ENCODE results near the gene HLX.

DNA sequence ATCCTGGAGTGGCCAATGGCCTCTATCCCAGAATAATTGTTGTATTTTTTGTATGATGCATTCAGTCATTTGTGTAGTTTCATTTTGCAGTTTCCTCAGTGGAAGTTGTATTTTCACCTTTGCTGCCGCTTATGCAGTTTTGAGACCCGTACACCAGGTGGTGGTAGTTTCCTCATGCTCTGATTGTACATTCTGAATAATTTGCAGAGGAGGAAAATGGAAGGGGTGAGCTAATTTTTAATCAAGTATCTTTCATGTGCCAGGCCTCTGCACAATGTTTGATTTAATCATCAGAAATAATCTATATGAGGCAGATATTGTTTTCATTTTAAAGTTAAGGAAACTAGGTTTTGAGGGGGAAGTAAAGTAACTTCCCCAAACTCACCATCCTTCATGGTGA lies 29.5 kb downstream of the HLX start:
- peak in 3 of 5 experiments; percentile 26 to 47 (median 36) for TF ChIP-seq CTCF (IDR thresholded peaks at IDR 0.05)
- TF ChIP-seq POLR2A (IDR thresholded peaks at IDR 0.05) = no peak

All from tibial nerve (tissue), 3 donors.